ENCODE results near the gene ABI3BP. TPM values are rescaled to one million over a fixed set of nuclear protein-coding genes. Genes with fewer than 3 reads are reported as not detected.
A peak's percentile ranks its signal among the peaks of the same experiment; 100 is the strongest.

ABI3BP gene
- total and polyA plus RNA-seq, 2 experiments from 2014 or later: 6.8 to 30.3 TPM

- Histone ChIP-seq H4K20me1 (ENCODE audit: insufficient read depth) (no peaks in the 10 kb centered on the region), H2AFZ (no peak overlapping the region), H3K9me3 (ENCODE audit: low read depth) (no peaks in the 10 kb centered on the region), H3K27ac (no peak overlapping the region), H3K36me3 (ENCODE audit: low read depth) (no peaks in the 10 kb centered on the region), H3K4me1 (ENCODE audit: insufficient read depth) (peaks cover 12% of the 10 kb centered on the region), H3F3A (ENCODE audit: insufficient read depth) (peaks cover 7% of the 10 kb centered on the region; the same call in 1 of the 2 replicates), H3K79me2 (ENCODE audit: insufficient read depth) (no peaks in the 10 kb centered on the region), H3K4me2 (ENCODE audit: unreplicated experiment) (no peak overlapping the region), H3K4me3 (no peak overlapping the region), H3K27me3 (replicated peaks; ENCODE audit: insufficient read depth) (no peaks in the 10 kb centered on the region), H3K9me2 (ENCODE audit: insufficient read depth) (no peaks in the 10 kb centered on the region), H3K9ac (no peak overlapping the region)
- 77 to 79% methylated on average over 3 of the region's 3 CpGs for WGBS, 2 experiments (ENCODE audit: low coverage in 1 of 2, low lambda C conversion rate in 2 of 2, missing lambda C conversion rate in 2 of 2)
- DNase-seq: no peak
- no peak for TF ChIP-seq EZH2phosphoT487 (IDR thresholded peaks at IDR 0.05; ENCODE audit: insufficient read depth, low read depth)
- no peak for TF ChIP-seq EZH2 (IDR thresholded peaks at IDR 0.05; ENCODE audit: insufficient read depth, poor library complexity, severe bottlenecking)
- in situ Hi-C loops (cut with MboI): no loop called here
Measured at GRCh38 chr3:100871306-100871705, 121.9 kb downstream of the ABI3BP start.

GRCh38 chr3:100869787-100870186, 123.4 kb downstream of the ABI3BP start:
- in situ Hi-C loops (cut with MboI): no loop called here
- Histone ChIP-seq H3K4me2 (ENCODE audit: unreplicated experiment) (peak overlapping the region; percentile 5), H3F3A (ENCODE audit: insufficient read depth) (0 out of 2 replicates have a peak, but pooled peaks cover 4% of the 10 kb centered on the region)

GRCh38 chr3:100868894-100869293, 124.3 kb downstream of the ABI3BP start:
- Histone ChIP-seq H3K9ac (no peak overlapping the region), H3K36me3 (ENCODE audit: low read depth) (no peaks in the 10 kb centered on the region), H3K4me3 (no peak overlapping the region), H2AFZ (no peak overlapping the region), H3K4me1 (ENCODE audit: insufficient read depth) (peaks cover 8% of the 10 kb centered on the region), H4K20me1 (ENCODE audit: insufficient read depth) (no peaks in the 10 kb centered on the region), H3K27me3 (replicated peaks; ENCODE audit: insufficient read depth) (no peaks in the 10 kb centered on the region), H3K4me2 (ENCODE audit: unreplicated experiment) (no peak overlapping the region), H3F3A (ENCODE audit: insufficient read depth) (0 out of 2 replicates have a peak, but pooled peaks cover 4% of the 10 kb centered on the region), H3K9me2 (ENCODE audit: insufficient read depth) (no peaks in the 10 kb centered on the region), H3K27ac (no peak overlapping the region), H3K9me3 (ENCODE audit: low read depth) (no peaks in the 10 kb centered on the region), H3K79me2 (ENCODE audit: insufficient read depth) (no peaks in the 10 kb centered on the region)
- DNase-seq: no peak
- WGBS, 2 experiments (ENCODE audit: low coverage in 1 of 2, low lambda C conversion rate in 2 of 2, missing lambda C conversion rate in 2 of 2): 60 to 65% methylated on average over 3 of the region's 3 CpGs
- TF ChIP-seq EZH2phosphoT487 (IDR thresholded peaks at IDR 0.05; ENCODE audit: insufficient read depth, low read depth) (no peak), EZH2 (IDR thresholded peaks at IDR 0.05; ENCODE audit: insufficient read depth, poor library complexity, severe bottlenecking) (no peak)
- in situ Hi-C loops (cut with MboI): no loop called here

More at GRCh38 chr3:100869787-100870186, 123.4 kb downstream of the ABI3BP start:
- H3K4me3 ChIP-seq: no peak overlapping the region
- H3K9me3 ChIP-seq (ENCODE audit: low read depth): no peaks in the 10 kb centered on the region
- H4K20me1 ChIP-seq (ENCODE audit: insufficient read depth): no peaks in the 10 kb centered on the region
- no peak overlapping the region for H3K9ac ChIP-seq
- H3K27me3 ChIP-seq (replicated peaks; ENCODE audit: insufficient read depth): no peaks in the 10 kb centered on the region
- H3K9me2 ChIP-seq (ENCODE audit: insufficient read depth): no peaks in the 10 kb centered on the region
- peaks cover 8% of the 10 kb centered on the region for H3K4me1 ChIP-seq (ENCODE audit: insufficient read depth)
- TF ChIP-seq EZH2 (IDR thresholded peaks at IDR 0.05; ENCODE audit: insufficient read depth, poor library complexity, severe bottlenecking) (no peak), EZH2phosphoT487 (IDR thresholded peaks at IDR 0.05; ENCODE audit: insufficient read depth, low read depth) (no peak)
- DNase-seq: peak; percentile 77
- no peak overlapping the region for H2AFZ ChIP-seq
- no peaks in the 10 kb centered on the region for H3K36me3 ChIP-seq (ENCODE audit: low read depth)
- no peak overlapping the region for H3K27ac ChIP-seq
- 20 to 39% methylated on average over 2 of the region's 2 CpGs for whole genome bisulfite sequencing, 2 experiments (ENCODE audit: low coverage in 1 of 2, low lambda C conversion rate in 2 of 2, missing lambda C conversion rate in 2 of 2)
- H3K79me2 ChIP-seq (ENCODE audit: insufficient read depth): no peaks in the 10 kb centered on the region

GRCh38 chr3:100868096-100868495, 125.1 kb downstream of the ABI3BP start:
- H3K27ac ChIP-seq: no peak overlapping the region
- 0 out of 2 replicates have a peak, but pooled peaks cover 4% of the 10 kb centered on the region for H3F3A ChIP-seq (ENCODE audit: insufficient read depth)
- H3K9ac ChIP-seq: no peak overlapping the region
- H3K4me2 ChIP-seq (ENCODE audit: unreplicated experiment): no peak overlapping the region
- no peak for DNase-seq
- no peak overlapping the region for H3K4me3 ChIP-seq
- H3K4me1 ChIP-seq (ENCODE audit: insufficient read depth): peaks cover 8% of the 10 kb centered on the region
- in situ Hi-C loops (cut with MboI): no loop called here
- H3K9me2 ChIP-seq (ENCODE audit: insufficient read depth): no peaks in the 10 kb centered on the region
- no peaks in the 10 kb centered on the region for H3K36me3 ChIP-seq (ENCODE audit: low read depth)
- WGBS, 2 experiments (ENCODE audit: low coverage in 1 of 2, low lambda C conversion rate in 2 of 2, missing lambda C conversion rate in 2 of 2): 67 to 75% methylated on average over 1 of the region's 1 CpG
- no peaks in the 10 kb centered on the region for H3K9me3 ChIP-seq (ENCODE audit: low read depth)
- no peaks in the 10 kb centered on the region for H4K20me1 ChIP-seq (ENCODE audit: insufficient read depth)
- no peaks in the 10 kb centered on the region for H3K79me2 ChIP-seq (ENCODE audit: insufficient read depth)
- no peak for TF ChIP-seq EZH2 (IDR thresholded peaks at IDR 0.05; ENCODE audit: insufficient read depth, poor library complexity, severe bottlenecking)
- TF ChIP-seq EZH2phosphoT487 (IDR thresholded peaks at IDR 0.05; ENCODE audit: insufficient read depth, low read depth): no peak
- no peaks in the 10 kb centered on the region for H3K27me3 ChIP-seq (replicated peaks; ENCODE audit: insufficient read depth)
- no peak overlapping the region for H2AFZ ChIP-seq

- Histone ChIP-seq H3K4me1 (ENCODE audit: insufficient read depth) (peaks cover 8% of the 10 kb centered on the region), H3F3A (ENCODE audit: insufficient read depth) (0 out of 2 replicates have a peak, but pooled peaks cover 4% of the 10 kb centered on the region), H3K4me3 (no peak overlapping the region), H3K9ac (no peak overlapping the region), H3K4me2 (ENCODE audit: unreplicated experiment) (no peak overlapping the region), H3K79me2 (ENCODE audit: insufficient read depth) (no peaks in the 10 kb centered on the region), H3K27ac (no peak overlapping the region), H3K36me3 (ENCODE audit: low read depth) (no peaks in the 10 kb centered on the region), H4K20me1 (ENCODE audit: insufficient read depth) (no peaks in the 10 kb centered on the region), H3K27me3 (replicated peaks; ENCODE audit: insufficient read depth) (no peaks in the 10 kb centered on the region), H3K9me3 (ENCODE audit: low read depth) (no peaks in the 10 kb centered on the region), H3K9me2 (ENCODE audit: insufficient read depth) (no peaks in the 10 kb centered on the region), H2AFZ (no peak overlapping the region)
- no peak for DNase-seq
- TF ChIP-seq EZH2phosphoT487 (IDR thresholded peaks at IDR 0.05; ENCODE audit: insufficient read depth, low read depth) (no peak), EZH2 (IDR thresholded peaks at IDR 0.05; ENCODE audit: insufficient read depth, poor library complexity, severe bottlenecking) (no peak)
- in situ Hi-C loops (cut with MboI): no loop called here
- 30 to 32% methylated on average over 1 of the region's 1 CpG for WGBS, 2 experiments (ENCODE audit: low coverage in 1 of 2, low lambda C conversion rate in 2 of 2, missing lambda C conversion rate in 2 of 2)
Measured at GRCh38 chr3:100865442-100865841, 127.8 kb downstream of the ABI3BP start.

Measured in GM23248 (cell line).